Measurements from ENCODE around the gene RASA2.

The RASA2 gene

DNA sequence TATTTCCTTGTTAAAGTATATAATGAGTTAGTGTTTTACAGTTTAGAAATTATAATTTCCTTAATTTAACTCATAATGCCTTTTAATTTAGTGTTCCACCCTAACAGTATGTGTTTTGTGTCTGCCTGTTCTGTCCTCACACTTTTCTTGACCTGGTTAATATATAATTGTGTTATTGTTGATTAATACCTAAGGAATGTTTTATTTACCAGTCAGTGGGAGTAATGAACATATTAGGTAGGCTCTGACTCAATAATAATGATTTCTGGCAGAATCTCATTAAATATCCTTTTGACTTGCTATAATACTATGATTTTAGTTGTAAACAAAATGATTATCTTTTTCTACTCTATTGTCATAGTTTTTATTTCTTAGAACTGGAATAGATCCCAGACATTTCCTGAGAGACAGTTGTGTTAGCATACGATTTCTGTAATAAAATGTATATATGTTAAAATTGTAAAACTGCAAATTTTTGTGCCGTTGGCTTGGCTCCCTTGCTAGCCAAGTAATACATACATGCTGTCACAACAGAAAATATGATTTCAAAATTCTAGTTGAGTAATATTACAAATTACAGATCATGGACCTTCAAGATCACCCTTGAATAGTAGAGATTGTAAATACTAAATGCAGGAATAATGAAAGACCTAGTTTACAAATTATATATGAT is 51.9 kb downstream of the RASA2 start:
- no CpG with 5 or more reads among the region's 2 CpGs for WGBS (ENCODE audit: insufficient coverage)
- Histone ChIP-seq H3K4me3 (ENCODE audit: control insufficient read depth in 1 of 7, extremely low read depth in 1 of 7, insufficient read depth in 4 of 7, low read depth in 2 of 7, low read length in 6 of 7) (no peak overlapping the region), H3K27ac (ENCODE audit: insufficient read depth in 1 of 2, low read depth in 1 of 2, low read length in 2 of 2, poor library complexity in 1 of 2, severe bottlenecking in 2 of 2) (no peak overlapping the region), H3K9me3 (ENCODE audit: control extremely low read depth in 1 of 5, control insufficient read depth in 4 of 5, insufficient read depth in 2 of 5, low read depth in 1 of 5, low read length in 4 of 5) (peaks cover 0 to 18% (median 10%) of the 10 kb centered on the region in 5 experiments), H3K27me3 (replicated peaks in 2 of 5; ENCODE audit: control insufficient read depth in 4 of 5, insufficient read depth in 5 of 5, low read length in 4 of 5) (no peaks in the 10 kb centered on the region), H3K4me1 (ENCODE audit: control extremely low read depth in 1 of 4, control insufficient read depth in 4 of 4, insufficient read depth in 4 of 4, low read length in 3 of 4) (no peaks in the 10 kb centered on the region), H3K36me3 (ENCODE audit: control insufficient read depth in 4 of 4, insufficient read depth in 4 of 4, low read length in 3 of 4) (peaks cover 15 to 46% (median 28%) of the 10 kb centered on the region in 4 experiments)
- ChIA-PET CTCF (interaction anchor here (1.3 to 2.0 kb wide), 2 partner anchors 22 to 45 kb away, joined by 3 to 4 read pairs; no protein-coding TSS in a partner anchor), POLR2A (no interaction called here)
- no peak for DNase-seq

DNA sequence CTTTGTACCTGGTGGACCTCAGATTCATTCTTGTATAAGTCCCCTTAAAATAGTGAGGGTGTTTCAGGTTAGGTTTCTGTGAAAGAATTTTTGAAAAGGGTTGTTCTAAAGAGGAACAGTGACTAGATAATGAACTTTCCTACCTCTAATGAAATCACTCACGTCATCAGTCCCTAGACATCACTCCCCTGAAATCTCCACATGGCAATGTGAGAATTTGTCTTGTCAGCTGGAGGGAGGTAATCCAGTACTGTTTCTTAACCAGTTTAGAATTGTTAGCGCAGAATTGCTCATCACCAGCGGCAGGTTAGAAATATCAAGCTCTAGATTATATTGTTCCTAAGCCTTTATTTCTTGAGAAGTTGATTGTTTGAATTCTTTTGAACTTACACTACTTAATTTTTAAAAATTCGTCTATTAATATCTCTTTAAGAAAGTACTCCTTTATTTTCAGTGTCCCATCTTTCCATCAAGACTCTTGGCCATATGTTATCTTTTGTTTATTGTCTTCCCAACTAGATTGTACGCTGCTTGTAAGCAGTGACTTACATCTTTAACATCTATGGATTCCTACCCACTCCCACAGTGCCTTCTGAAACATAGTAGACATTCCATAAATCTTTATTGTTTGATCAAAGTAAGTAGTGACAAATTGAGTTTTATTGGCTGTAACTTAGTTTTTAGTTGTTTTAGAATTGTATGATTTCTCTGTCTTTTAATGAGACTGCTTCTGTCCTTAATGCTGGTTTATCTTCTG is 52.8 kb downstream of the RASA2 start:
- ChIA-PET CTCF (interaction anchor here (1.0 to 2.0 kb wide), 3 partner anchors 21 to 46 kb away, joined by 3 to 4 read pairs (median 4); no protein-coding TSS in a partner anchor), POLR2A (no interaction called here)
- Histone ChIP-seq H3K9me3 (ENCODE audit: control extremely low read depth in 1 of 5, control insufficient read depth in 4 of 5, insufficient read depth in 2 of 5, low read depth in 1 of 5, low read length in 4 of 5) (peaks cover 0 to 23% (median 16%) of the 10 kb centered on the region in 5 experiments), H3K36me3 (ENCODE audit: control insufficient read depth in 4 of 4, insufficient read depth in 4 of 4, low read length in 3 of 4) (peaks cover 12 to 48% (median 28%) of the 10 kb centered on the region in 4 experiments), H3K27me3 (replicated peaks in 2 of 5; ENCODE audit: control insufficient read depth in 4 of 5, insufficient read depth in 5 of 5, low read length in 4 of 5) (no peaks in the 10 kb centered on the region), H3K4me1 (ENCODE audit: control extremely low read depth in 1 of 4, control insufficient read depth in 4 of 4, insufficient read depth in 4 of 4, low read length in 3 of 4) (no peaks in the 10 kb centered on the region), H3K27ac (ENCODE audit: insufficient read depth in 1 of 2, low read depth in 1 of 2, low read length in 2 of 2, poor library complexity in 1 of 2, severe bottlenecking in 2 of 2) (no peak overlapping the region), H3K4me3 (ENCODE audit: control insufficient read depth in 1 of 7, extremely low read depth in 1 of 7, insufficient read depth in 4 of 7, low read depth in 2 of 7, low read length in 6 of 7) (no peak overlapping the region)
- WGBS (ENCODE audit: insufficient coverage) = no CpG with 5 or more reads among the region's 5 CpGs
- no peak for DNase-seq

DNA sequence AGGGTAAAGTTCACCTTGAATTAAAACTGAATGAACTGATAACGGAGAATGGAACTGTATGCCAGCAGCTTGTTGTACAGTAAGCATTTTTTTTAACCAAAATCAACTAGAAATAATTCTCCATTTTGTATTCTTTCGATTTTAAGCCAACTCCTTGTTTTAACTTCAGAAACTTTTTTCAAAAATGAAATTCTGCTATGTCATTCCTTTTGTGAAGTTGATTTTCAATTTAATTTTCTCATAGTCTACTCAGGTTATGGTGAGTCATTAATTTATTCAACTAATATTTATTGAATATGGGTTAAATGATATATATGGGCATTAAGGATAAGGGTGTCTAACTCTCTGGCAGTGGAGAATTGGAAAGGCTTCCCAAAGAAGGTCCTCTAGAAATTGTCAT is 53.7 kb downstream of the RASA2 start:
- no peak overlapping the region for H3K4me3 ChIP-seq (ENCODE audit: control insufficient read depth in 1 of 7, extremely low read depth in 1 of 7, insufficient read depth in 4 of 7, low read depth in 2 of 7, low read length in 6 of 7)
- H3K9me3 ChIP-seq (ENCODE audit: control extremely low read depth in 1 of 5, control insufficient read depth in 4 of 5, insufficient read depth in 2 of 5, low read depth in 1 of 5, low read length in 4 of 5) = peaks cover 0 to 27% (median 13%) of the 10 kb centered on the region in 5 experiments
- no peak overlapping the region for H3K27ac ChIP-seq (ENCODE audit: insufficient read depth in 1 of 2, low read depth in 1 of 2, low read length in 2 of 2, poor library complexity in 1 of 2, severe bottlenecking in 2 of 2)
- DNase-seq = no peak
- 100% methylated on average over 1 of the region's 2 CpGs for WGBS (ENCODE audit: insufficient coverage)
- H3K27me3 ChIP-seq (replicated peaks in 2 of 5; ENCODE audit: control insufficient read depth in 4 of 5, insufficient read depth in 5 of 5, low read length in 4 of 5) = no peaks in the 10 kb centered on the region
- POLR2A ChIA-PET = no interaction called here
- peaks cover 15 to 47% (median 26%) of the 10 kb centered on the region in 4 experiments for H3K36me3 ChIP-seq (ENCODE audit: control insufficient read depth in 4 of 4, insufficient read depth in 4 of 4, low read length in 3 of 4)
- CTCF ChIA-PET = interaction anchor here (2.0 kb wide), 1 partner anchor 20 kb away, joined by 4 read pairs; no protein-coding TSS in a partner anchor
- no peaks in the 10 kb centered on the region for H3K4me1 ChIP-seq (ENCODE audit: control extremely low read depth in 1 of 4, control insufficient read depth in 4 of 4, insufficient read depth in 4 of 4, low read length in 3 of 4)

DNA sequence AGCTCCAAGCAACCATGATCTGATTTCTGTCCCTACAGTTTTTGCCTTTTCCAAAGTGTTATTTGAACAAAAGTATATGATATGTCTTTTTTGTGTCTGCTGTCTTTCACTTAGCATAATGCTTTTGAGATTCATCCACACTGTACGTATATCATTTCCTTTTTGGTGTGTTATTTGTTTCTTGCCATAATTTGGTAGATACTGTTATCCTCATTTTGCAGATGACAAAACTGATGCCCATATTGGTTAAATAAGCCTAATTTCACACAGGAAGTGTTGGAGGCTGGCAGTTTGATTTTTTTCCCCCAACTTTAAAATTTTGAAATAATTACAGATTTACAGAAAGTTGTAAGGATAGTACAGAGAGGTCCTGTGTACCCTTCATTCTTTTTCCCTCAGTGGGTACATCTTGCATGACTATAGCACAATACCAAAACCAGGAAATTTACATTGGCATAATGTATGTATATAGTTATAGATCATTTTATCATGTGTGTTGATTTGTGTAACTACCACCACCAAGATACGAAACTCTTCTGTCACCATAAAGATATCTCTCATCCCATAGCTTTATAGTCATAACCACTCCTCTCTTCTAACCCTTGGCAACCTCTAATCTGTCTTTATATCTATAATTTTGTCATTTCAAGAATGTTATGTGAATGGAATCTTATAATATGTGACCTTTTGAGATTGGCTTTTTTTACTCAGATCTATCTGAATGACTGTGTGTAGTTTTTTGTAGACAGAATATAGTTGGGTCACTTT is 55.6 kb downstream of the RASA2 start:
- WGBS (ENCODE audit: insufficient coverage) = no CpG with 5 or more reads among the region's 2 CpGs
- no peak for DNase-seq

DNA sequence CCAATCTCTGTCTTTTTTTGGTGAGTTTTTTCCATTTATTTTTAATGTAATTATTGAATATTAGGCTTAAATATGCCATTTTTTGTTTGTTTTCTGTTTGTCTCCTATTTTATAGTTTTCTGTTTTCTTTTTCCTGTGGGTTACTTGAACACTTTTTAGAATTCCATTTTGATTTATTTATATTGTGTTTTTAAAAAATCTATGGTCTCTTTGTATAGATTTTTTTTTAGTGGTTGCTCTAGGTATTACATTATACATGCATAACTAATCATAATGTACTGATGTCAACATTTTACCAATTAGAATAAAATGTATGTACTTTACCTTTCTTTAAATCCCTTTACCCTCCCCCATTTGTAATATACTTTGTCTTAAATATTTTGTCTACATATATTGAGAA is 56.2 kb downstream of the RASA2 start:
- H3K4me1 ChIP-seq (ENCODE audit: control extremely low read depth in 1 of 4, control insufficient read depth in 4 of 4, insufficient read depth in 4 of 4, low read length in 3 of 4) = no peaks in the 10 kb centered on the region
- CTCF ChIA-PET = no interaction called here
- no peak overlapping the region for H3K4me3 ChIP-seq (ENCODE audit: control insufficient read depth in 1 of 7, extremely low read depth in 1 of 7, insufficient read depth in 4 of 7, low read depth in 2 of 7, low read length in 6 of 7)
- H3K27ac ChIP-seq (ENCODE audit: insufficient read depth in 1 of 2, low read depth in 1 of 2, low read length in 2 of 2, poor library complexity in 1 of 2, severe bottlenecking in 2 of 2) = no peak overlapping the region
- H3K9me3 ChIP-seq (ENCODE audit: control extremely low read depth in 1 of 5, control insufficient read depth in 4 of 5, insufficient read depth in 2 of 5, low read depth in 1 of 5, low read length in 4 of 5) = peaks cover 0 to 42% (median 12%) of the 10 kb centered on the region in 5 experiments
- no peak for DNase-seq
- peaks cover 9 to 57% (median 24%) of the 10 kb centered on the region in 4 experiments for H3K36me3 ChIP-seq (ENCODE audit: control insufficient read depth in 4 of 4, insufficient read depth in 4 of 4, low read length in 3 of 4)
- POLR2A ChIA-PET = no interaction called here
- H3K27me3 ChIP-seq (replicated peaks in 2 of 5; ENCODE audit: control insufficient read depth in 4 of 5, insufficient read depth in 5 of 5, low read length in 4 of 5) = no peaks in the 10 kb centered on the region

More for the DNA sequence above, 55.6 kb downstream of the RASA2 start:
- ChIA-PET CTCF (no interaction called here), POLR2A (no interaction called here)
- Histone ChIP-seq H3K27ac (ENCODE audit: insufficient read depth in 1 of 2, low read depth in 1 of 2, low read length in 2 of 2, poor library complexity in 1 of 2, severe bottlenecking in 2 of 2) (no peak overlapping the region), H3K27me3 (replicated peaks in 2 of 5; ENCODE audit: control insufficient read depth in 4 of 5, insufficient read depth in 5 of 5, low read length in 4 of 5) (no peaks in the 10 kb centered on the region), H3K36me3 (ENCODE audit: control insufficient read depth in 4 of 4, insufficient read depth in 4 of 4, low read length in 3 of 4) (peaks cover 9 to 54% (median 22%) of the 10 kb centered on the region in 4 experiments), H3K9me3 (ENCODE audit: control extremely low read depth in 1 of 5, control insufficient read depth in 4 of 5, insufficient read depth in 2 of 5, low read depth in 1 of 5, low read length in 4 of 5) (peaks cover 0 to 36% (median 10%) of the 10 kb centered on the region in 5 experiments), H3K4me3 (ENCODE audit: control insufficient read depth in 1 of 7, extremely low read depth in 1 of 7, insufficient read depth in 4 of 7, low read depth in 2 of 7, low read length in 6 of 7) (no peak overlapping the region), H3K4me1 (ENCODE audit: control extremely low read depth in 1 of 4, control insufficient read depth in 4 of 4, insufficient read depth in 4 of 4, low read length in 3 of 4) (no peaks in the 10 kb centered on the region)

DNA sequence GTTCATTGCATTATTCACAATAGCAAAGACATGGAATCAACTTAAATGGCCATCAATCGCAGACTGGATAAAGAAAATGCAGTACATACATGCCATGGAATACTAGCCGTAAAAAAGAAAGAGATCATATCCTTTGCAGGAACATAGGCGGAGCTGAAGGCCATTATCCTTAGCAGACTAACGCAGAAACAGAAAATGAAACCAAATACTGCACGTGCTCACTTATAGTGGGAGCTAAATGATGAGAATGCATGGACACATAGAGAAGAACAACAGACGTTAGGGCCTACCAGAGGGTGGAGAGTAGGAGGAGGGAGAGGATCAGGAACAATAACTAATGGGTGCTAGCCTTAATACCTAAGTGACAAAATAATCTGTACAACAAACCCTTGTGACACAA is 57.9 kb downstream of the RASA2 start:
- H3K27ac ChIP-seq (ENCODE audit: insufficient read depth in 1 of 2, low read depth in 1 of 2, low read length in 2 of 2, poor library complexity in 1 of 2, severe bottlenecking in 2 of 2) = no peak overlapping the region
- H3K4me3 ChIP-seq (ENCODE audit: control insufficient read depth in 1 of 7, extremely low read depth in 1 of 7, insufficient read depth in 4 of 7, low read depth in 2 of 7, low read length in 6 of 7) = no peak overlapping the region
- WGBS (ENCODE audit: insufficient coverage) = 97% methylated on average over 6 of the region's 6 CpGs

More for the DNA sequence above, 57.9 kb downstream of the RASA2 start:
- peaks cover 9 to 63% (median 28%) of the 10 kb centered on the region in 4 experiments for H3K36me3 ChIP-seq (ENCODE audit: control insufficient read depth in 4 of 4, insufficient read depth in 4 of 4, low read length in 3 of 4)
- no peaks in the 10 kb centered on the region for H3K27me3 ChIP-seq (replicated peaks in 2 of 5; ENCODE audit: control insufficient read depth in 4 of 5, insufficient read depth in 5 of 5, low read length in 4 of 5)
- H3K9me3 ChIP-seq (ENCODE audit: control extremely low read depth in 1 of 5, control insufficient read depth in 4 of 5, insufficient read depth in 2 of 5, low read depth in 1 of 5, low read length in 4 of 5) = peaks cover 0 to 44% (median 13%) of the 10 kb centered on the region in 5 experiments
- peak in 2 of 3 donors; percentile 40 to 56 for DNase-seq
- POLR2A ChIA-PET = no interaction called here
- H3K4me1 ChIP-seq (ENCODE audit: control extremely low read depth in 1 of 4, control insufficient read depth in 4 of 4, insufficient read depth in 4 of 4, low read length in 3 of 4) = no peaks in the 10 kb centered on the region
- CTCF ChIA-PET = interaction anchor here (0.8 to 0.9 kb wide), 2 partner anchors 11 to 16 kb away, joined by 3 read pairs; no protein-coding TSS in a partner anchor
